WTC11 (cell line): ENCODE results near the gene DNMT3A. TPM values are rescaled to one million over a fixed set of nuclear protein-coding genes. Genes with fewer than 3 reads are reported as not detected.

Source experiments
- ATAC-seq: fragments of 200-7000 bp; cut with Tn5 transposase; 2 replicates; pipeline ENCODE4 v1.10.0; 2021; ENCODE audit warnings: mild to moderate bottlenecking, moderate library complexity
- CTCF ChIA-PET: fragments of 300-600 bp; sonication (Branson Sonifier 250); formaldehyde crosslinking; loops from one replicate; lab custom pipeline; 2021; ENCODE audit warnings: antibody characterized with exemption; lab: Charles Lee
- POLR2A ChIA-PET: fragments of 350-600 bp; sonication (Branson Sonifier 250); formaldehyde crosslinking; loops from one replicate; lab custom pipeline; 2021; ENCODE audit warnings: antibody characterized with exemption; lab: Charles Lee
- DNase-seq: peaks from one replicate; pipeline ENCODE4 v3.0.0; 2021; ENCODE audit warnings: low spot score
- H3K27ac Mint-ChIP-seq: 2 replicates; pipeline ENCODE4 v1.8.0; 2021; ENCODE audit warnings: mixed read lengths
- H3K27me3 Mint-ChIP-seq: 2 replicates; pipeline ENCODE4 v1.8.0; 2021; ENCODE audit warnings: low read depth, mild to moderate bottlenecking, moderate library complexity, mixed read lengths
- H3K36me3 Mint-ChIP-seq: 2 replicates; pipeline ENCODE4 v1.8.0; 2021; ENCODE audit warnings: mixed read lengths
- H3K4me1 Mint-ChIP-seq: 2 replicates; pipeline ENCODE4 v1.8.0; 2022; ENCODE audit warnings: mixed read lengths
- H3K4me3 Mint-ChIP-seq: 2 replicates; pipeline ENCODE4 v1.8.0; 2021; ENCODE audit warnings: mild to moderate bottlenecking, moderate library complexity, mixed read lengths
- H3K9me3 Mint-ChIP-seq: 2 replicates; pipeline ENCODE4 v1.8.0; 2021; ENCODE audit warnings: mixed read lengths
- ARID4B ChIP-seq: sonication (generic); formaldehyde crosslinking; IDR thresholded peaks from 2 replicates; pipeline ENCODE4 v1.8.0; 2023; ENCODE audit warnings: missing genetic modification reagents, mild to moderate bottlenecking, borderline replicate concordance
- E2F5 ChIP-seq: sonication (generic); formaldehyde crosslinking; IDR thresholded peaks from 2 replicates; pipeline ENCODE4 v1.8.1; 2022; ENCODE audit warnings: mild to moderate bottlenecking, moderate library complexity, missing genetic modification reagents
- HMGXB4 ChIP-seq: sonication (generic); formaldehyde crosslinking; IDR thresholded peaks from 2 replicates; pipeline ENCODE4 v1.8.1; 2023; ENCODE audit warnings: mild to moderate bottlenecking, moderate library complexity, missing genetic modification reagents
- PRDM15 ChIP-seq: sonication (generic); formaldehyde crosslinking; IDR thresholded peaks from 2 replicates; pipeline ENCODE4 v1.8.0; 2022; ENCODE audit warnings: missing genetic modification reagents
- USF2 ChIP-seq: sonication (generic); formaldehyde crosslinking; IDR thresholded peaks from 2 replicates; pipeline ENCODE4 v1.8.1; 2023; ENCODE audit warnings: mild to moderate bottlenecking, missing genetic modification reagents, moderate library complexity
- ZNF281 ChIP-seq: sonication (generic); formaldehyde crosslinking; IDR thresholded peaks from 2 replicates; pipeline ENCODE4 v1.8.0; 2023; ENCODE audit warnings: mild to moderate bottlenecking, missing genetic modification reagents
- ZNF416 ChIP-seq: fragments of 250-450 bp; sonication (Bioruptor Pico); IDR thresholded peaks from 2 replicates; pipeline ENCODE4 v1.9.0; 2021; ENCODE audit warnings: mild to moderate bottlenecking, inconsistent platforms
- ZNF423 ChIP-seq: fragments of 250-450 bp; sonication (Bioruptor Pico); IDR thresholded peaks from 2 replicates; pipeline ENCODE4 v2.1.2; 2022; ENCODE audit warnings: mild to moderate bottlenecking, moderate library complexity
- ZSCAN18 ChIP-seq: fragments of 250-450 bp; sonication (Bioruptor Pico); IDR thresholded peaks from 2 replicates; pipeline ENCODE4 v2.1.2; 2022; ENCODE audit warnings: mild to moderate bottlenecking, moderate library complexity
- total RNA-seq: library from RNA; stranded (reverse); gene quantifications from 3 replicates; pipeline ENCODE4 v1.2.3, GENCODE V29; 2021

The DNMT3A gene
- total RNA-seq, 1 experiment from 2014 or later: 154 TPM

- peaks cover 40% of the 10 kb centered on the region for H3K4me1 Mint-ChIP-seq
- 0 out of 2 replicates have a peak, but pooled peaks cover 5% of the 10 kb centered on the region for H3K9me3 Mint-ChIP-seq
- H3K27ac Mint-ChIP-seq: peak overlapping the region; percentile 65
- peak overlapping the region; percentile 82 for H3K4me3 Mint-ChIP-seq
- 0 out of 2 replicates have a peak, but pooled peaks have one; percentile 24 for TF ChIP-seq HMGXB4 (CRISPR knock-in tag)
- TF ChIP-seq PRDM15 (CRISPR knock-in tag): 0 out of 2 replicates have a peak, but pooled peaks have one; percentile 7
- 0 out of 2 replicates have a peak, but pooled peaks have one; percentile 10 for TF ChIP-seq E2F5
- no peak for TF ChIP-seq ZSCAN18
- TF ChIP-seq ZNF281 (CRISPR knock-in tag): no peak
- TF ChIP-seq ZNF423: peak; percentile 15; the same call in 1 of the 2 replicates
- TF ChIP-seq USF2 (CRISPR knock-in tag): 0 out of 2 replicates have a peak, but pooled peaks have one; percentile 12
- TF ChIP-seq ZNF416 (CRISPR knock-in tag): 0 out of 2 replicates have a peak, but pooled peaks have one; percentile 34
- no peak for ATAC-seq
- CTCF ChIA-PET: interaction anchor here (1.1 to 3.9 kb wide), 9 partner anchors 8 to 112 kb away, joined by 4 to 31 read pairs (median 5); no protein-coding TSS in a partner anchor
- DNase-seq: peak; percentile 34
- H3K36me3 Mint-ChIP-seq: peaks cover 55% of the 10 kb centered on the region
- H3K27me3 Mint-ChIP-seq: no peaks in the 10 kb centered on the region; the same call in 1 of the 2 replicates
- POLR2A ChIA-PET: interaction anchor here (0.5 to 1.6 kb wide), 7 partner anchors 10 to 317 kb away, joined by 3 to 5 read pairs (median 4); no protein-coding TSS in a partner anchor
Measured at GRCh38 chr2:25250331-25251070, 91.2 kb downstream of the DNMT3A start.

- CTCF ChIA-PET: interaction anchor here (1.1 to 3.9 kb wide), 8 partner anchors 9 to 112 kb away, joined by 4 to 31 read pairs (median 6); no protein-coding TSS in a partner anchor
- POLR2A ChIA-PET: interaction anchor here (0.6 to 1.3 kb wide), 5 partner anchors 10 to 34 kb away, joined by 3 to 4 read pairs (median 3); no protein-coding TSS in a partner anchor
- peaks cover 55% of the 10 kb centered on the region for H3K36me3 Mint-ChIP-seq
- 0 out of 2 replicates have a peak, but pooled peaks cover 5% of the 10 kb centered on the region for H3K9me3 Mint-ChIP-seq
- H3K4me3 Mint-ChIP-seq: peak overlapping the region; percentile 82
- no peak for DNase-seq
- H3K27ac Mint-ChIP-seq: peak overlapping the region; percentile 58
- ATAC-seq: no peak
- no peaks in the 10 kb centered on the region; the same call in 1 of the 2 replicates for H3K27me3 Mint-ChIP-seq
- peaks cover 38% of the 10 kb centered on the region for H3K4me1 Mint-ChIP-seq
- TF ChIP-seq ARID4B (CRISPR knock-in tag): no peak
- TF ChIP-seq PRDM15 (CRISPR knock-in tag): no peak
Measured at GRCh38 chr2:25249785-25250184, 91.9 kb downstream of the DNMT3A start.
